ENCODE measurements around the gene CLEC4D. TPM values are rescaled to one million over a fixed set of nuclear protein-coding genes. Genes with fewer than 3 reads are reported as not detected.
"Not testable (repeated sequence)": the region's sequence is repeated elsewhere in the genome, so short reads cannot be mapped to it uniquely, and the experiment has no call there.

CLEC4D gene
- not detected for polyA plus RNA-seq

DNA sequence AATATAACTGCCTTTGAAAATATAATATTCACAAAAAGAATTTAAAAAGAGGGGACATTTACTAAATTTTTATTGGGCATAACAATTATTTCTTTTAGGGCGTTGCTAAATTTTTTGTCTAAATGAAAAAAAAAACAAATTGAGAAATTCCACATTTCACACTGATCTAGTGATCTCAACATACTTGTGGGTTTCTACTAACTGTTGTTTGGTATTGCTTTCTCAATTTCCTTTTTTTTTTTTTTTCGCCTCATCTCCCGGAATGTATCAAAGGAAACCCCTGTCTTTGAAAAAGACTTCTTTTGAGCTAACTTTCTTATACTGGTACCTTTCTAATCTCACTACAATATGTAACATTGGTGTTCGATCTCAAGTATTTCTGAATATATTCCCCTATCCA is at the start of gene CLEC4D:
CLEC4D (plus strand) TSS at position 248 of the 400 bp plus-strand sequence. CDS start 230 bp downstream, outside the sequence.
- Mint-ChIP-seq H3K4me1 (peaks cover 10 to 17% (median 11%) of the 10 kb centered on the region in 3 donors), H3K9me3 (no peaks in the 10 kb centered on the region), H3K4me3 (no peak within 1 kb of the TSS), H3K27me3 (peaks cover 25% of the 10 kb centered on the region), H3K27ac (no peak within 1 kb of the TSS), H3K36me3 (no peaks in the 10 kb centered on the region)

- H3K9me3 Mint-ChIP-seq = peaks cover 3 to 8% (median 3%) of the 10 kb centered on the region in 3 donors
- H3K36me3 Mint-ChIP-seq = no peaks in the 10 kb centered on the region
- H3K4me1 Mint-ChIP-seq = no peaks in the 10 kb centered on the region
- no peak overlapping the region for H3K4me3 Mint-ChIP-seq
- no peak overlapping the region for H3K27ac Mint-ChIP-seq
- no peaks in the 10 kb centered on the region for H3K27me3 Mint-ChIP-seq
Measured at GRCh38 chr12:8465301-8465996, 47.9 kb upstream of the CLEC4D start.

DNA sequence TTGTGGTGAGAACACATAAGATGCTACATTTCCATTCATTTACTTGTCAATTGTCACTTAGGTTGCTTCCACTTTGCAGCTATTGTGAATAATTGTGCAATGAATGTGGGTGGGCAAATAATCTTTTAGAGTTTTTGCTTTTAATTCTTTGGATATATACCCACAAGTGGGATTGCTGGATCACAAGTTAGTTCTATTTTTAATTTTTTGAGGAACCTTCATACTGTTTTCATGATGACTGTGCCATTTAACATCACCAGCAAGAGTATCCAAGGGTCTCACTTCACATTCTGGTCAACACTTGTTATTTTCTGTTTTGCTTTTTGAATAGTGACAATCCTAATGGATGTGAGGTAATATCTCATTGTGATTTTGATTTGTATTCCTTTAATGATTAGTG is 47.1 kb upstream of the CLEC4D start:
- Mint-ChIP-seq H3K27me3 (no peaks in the 10 kb centered on the region), H3K27ac (no peak overlapping the region), H3K36me3 (no peaks in the 10 kb centered on the region), H3K4me3 (no peak overlapping the region), H3K4me1 (no peaks in the 10 kb centered on the region), H3K9me3 (peaks cover 3 to 8% (median 3%) of the 10 kb centered on the region in 3 donors)

DNA sequence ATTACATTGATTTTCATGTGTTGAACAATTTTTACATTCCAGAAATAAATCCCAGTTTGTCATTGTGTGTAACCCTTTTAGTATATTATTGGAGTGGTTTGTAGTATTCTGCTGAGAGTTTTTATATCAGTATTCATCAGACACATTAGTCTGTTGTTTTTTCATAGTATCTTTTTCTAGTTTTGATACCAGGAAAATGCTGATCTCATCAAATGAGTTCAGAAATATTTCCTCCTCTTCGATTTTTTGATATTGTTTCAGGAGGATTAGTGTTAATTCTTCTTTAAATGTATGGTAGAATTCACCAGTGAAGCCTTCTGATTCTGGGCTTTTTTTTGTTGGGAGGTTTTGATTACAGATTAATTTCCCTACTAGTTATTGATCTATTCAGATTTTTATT is 42.2 kb upstream of the CLEC4D start:
- Mint-ChIP-seq H3K9me3 (peaks cover 3 to 8% (median 3%) of the 10 kb centered on the region in 3 donors), H3K4me1 (no peaks in the 10 kb centered on the region), H3K36me3 (no peaks in the 10 kb centered on the region), H3K27ac (no peak overlapping the region), H3K4me3 (no peak overlapping the region), H3K27me3 (peaks cover 3% of the 10 kb centered on the region)

GRCh38 chr12:8475508-8476203 is 37.6 kb upstream of the CLEC4D start:
- H3K27me3 Mint-ChIP-seq = peaks cover 5% of the 10 kb centered on the region
- no peaks in the 10 kb centered on the region for H3K36me3 Mint-ChIP-seq
- no peaks in the 10 kb centered on the region for H3K9me3 Mint-ChIP-seq
- no peak overlapping the region for H3K27ac Mint-ChIP-seq
- no peaks in the 10 kb centered on the region for H3K4me1 Mint-ChIP-seq
- no peak overlapping the region for H3K4me3 Mint-ChIP-seq

GRCh38 chr12:8482571-8483061 is 30.7 kb upstream of the CLEC4D start:
- Mint-ChIP-seq H3K36me3 (no peaks in the 10 kb centered on the region), H3K9me3 (peaks cover 0 to 9% (median 4%) of the 10 kb centered on the region in 3 donors), H3K27me3 (peaks cover 12% of the 10 kb centered on the region), H3K4me1 (no peaks in the 10 kb centered on the region), H3K27ac (no peak overlapping the region), H3K4me3 (no peak overlapping the region)

- Mint-ChIP-seq H3K4me3 (no peak overlapping the region), H3K36me3 (no peaks in the 10 kb centered on the region), H3K9me3 (peaks cover 0 to 10% (median 5%) of the 10 kb centered on the region in 3 donors), H3K27me3 (peaks cover 12% of the 10 kb centered on the region), H3K27ac (no peak overlapping the region), H3K4me1 (no peaks in the 10 kb centered on the region)
Measured at GRCh38 chr12:8483079-8483478, 30.2 kb upstream of the CLEC4D start.

DNA sequence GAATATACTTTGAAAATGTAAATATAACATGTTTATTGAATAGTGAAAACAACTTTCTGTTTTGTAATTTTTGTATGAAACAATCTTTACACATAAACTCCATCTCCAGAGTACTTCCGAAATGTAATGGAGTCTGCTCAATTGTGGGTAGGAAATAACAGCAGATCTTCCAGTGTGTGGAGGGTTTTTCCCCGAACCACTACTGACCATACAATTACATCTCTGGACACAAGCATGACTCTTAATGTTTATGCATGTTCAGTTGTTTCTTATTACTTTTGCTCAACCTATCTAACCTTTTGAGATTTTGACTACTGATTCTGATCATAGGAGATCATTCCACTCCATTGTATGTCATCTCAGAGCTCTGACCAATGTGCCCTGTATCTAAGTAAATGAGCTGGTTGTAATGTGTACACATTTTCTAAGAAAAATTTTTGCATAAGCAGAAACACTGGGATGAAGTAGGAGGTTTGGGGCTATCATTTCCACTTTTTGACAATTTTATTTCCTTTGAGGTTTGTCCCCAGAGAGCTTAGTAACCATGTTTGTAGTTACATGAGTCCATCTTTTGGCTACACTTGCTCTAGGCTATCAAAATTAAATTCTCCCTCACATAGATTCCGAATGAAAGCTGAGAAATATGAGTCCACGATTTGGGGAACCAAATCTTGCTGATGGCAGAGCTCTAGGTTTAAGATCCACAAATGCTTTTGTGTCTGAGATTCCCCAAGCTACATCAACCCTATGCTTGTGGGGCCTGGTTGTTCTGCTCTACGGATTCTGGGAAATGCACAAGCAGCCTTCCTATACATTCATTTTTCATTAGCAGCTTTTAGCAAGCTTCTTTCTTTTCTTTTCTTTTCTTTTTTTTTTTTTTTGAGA is 21.4 kb upstream of the CLEC4D start:
- Mint-ChIP-seq H3K27me3 (peaks cover 10% of the 10 kb centered on the region), H3K27ac (no peak overlapping the region), H3K9me3 (peaks cover 0 to 7% (median 3%) of the 10 kb centered on the region in 3 donors), H3K4me1 (peaks cover 6 to 8% (median 7%) of the 10 kb centered on the region in 3 donors), H3K4me3 (no peak overlapping the region), H3K36me3 (no peaks in the 10 kb centered on the region)

GRCh38 chr12:8493084-8493483 is 20.2 kb upstream of the CLEC4D start:
- Mint-ChIP-seq H3K36me3 (no peaks in the 10 kb centered on the region), H3K4me3 (no peak overlapping the region), H3K27me3 (peaks cover 8% of the 10 kb centered on the region), H3K4me1 (peaks cover 6 to 8% (median 7%) of the 10 kb centered on the region in 3 donors), H3K27ac (no peak overlapping the region), H3K9me3 (peaks cover 0 to 3% (median 0%) of the 10 kb centered on the region in 3 donors)

- H3K27ac Mint-ChIP-seq, H3K4me3 Mint-ChIP-seq, H3K4me1 Mint-ChIP-seq, H3K36me3 Mint-ChIP-seq, H3K9me3 Mint-ChIP-seq: not testable (repeated sequence)
- H3K27me3 Mint-ChIP-seq = peaks cover 10% of the 10 kb centered on the region
Measured at GRCh38 chr12:8495671-8496070, 17.6 kb upstream of the CLEC4D start.

DNA sequence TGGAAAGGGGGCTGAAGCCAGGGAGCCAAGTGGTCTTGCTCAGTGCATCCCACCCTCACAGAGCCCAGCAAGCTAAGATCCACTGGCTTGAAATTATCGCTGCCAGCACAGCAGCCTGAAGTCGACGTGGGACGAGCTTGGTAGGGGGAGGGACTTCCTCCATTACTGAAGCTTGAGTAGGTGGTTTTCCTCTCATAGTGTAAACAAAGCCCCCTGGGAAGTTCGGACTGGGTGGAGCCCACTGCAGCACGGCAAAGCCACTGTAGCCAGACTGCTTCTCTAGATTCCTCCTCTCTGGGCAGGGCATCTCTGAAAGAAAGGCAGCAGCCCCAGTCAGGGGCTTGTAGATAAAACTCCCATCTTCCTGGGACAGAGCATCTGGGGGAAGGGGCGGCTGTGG is 17.2 kb upstream of the CLEC4D start:
- not testable (repeated sequence) for H3K4me3 Mint-ChIP-seq, H3K4me1 Mint-ChIP-seq, H3K27ac Mint-ChIP-seq, H3K36me3 Mint-ChIP-seq, H3K9me3 Mint-ChIP-seq
- peaks cover 10% of the 10 kb centered on the region for H3K27me3 Mint-ChIP-seq

- no peak overlapping the region for H3K4me3 Mint-ChIP-seq
- no peaks in the 10 kb centered on the region for H3K9me3 Mint-ChIP-seq
- no peak overlapping the region for H3K27ac Mint-ChIP-seq
- H3K4me1 Mint-ChIP-seq = peaks cover 5 to 6% (median 5%) of the 10 kb centered on the region in 3 donors
- H3K36me3 Mint-ChIP-seq = no peaks in the 10 kb centered on the region
- peaks cover 12% of the 10 kb centered on the region for H3K27me3 Mint-ChIP-seq
Measured at GRCh38 chr12:8499616-8500015, 13.7 kb upstream of the CLEC4D start.

- H3K27me3 Mint-ChIP-seq = peaks cover 10% of the 10 kb centered on the region
- H3K4me3 Mint-ChIP-seq = no peak overlapping the region
- H3K9me3 Mint-ChIP-seq = no peaks in the 10 kb centered on the region
- no peak overlapping the region for H3K27ac Mint-ChIP-seq
- H3K36me3 Mint-ChIP-seq = no peaks in the 10 kb centered on the region
- peaks cover 5 to 6% (median 5%) of the 10 kb centered on the region in 3 donors for H3K4me1 Mint-ChIP-seq
Measured at GRCh38 chr12:8501720-8502119, 11.6 kb upstream of the CLEC4D start.

- no peak overlapping the region for H3K27ac Mint-ChIP-seq
- H3K4me3 Mint-ChIP-seq = no peak overlapping the region
- peaks cover 11 to 12% (median 11%) of the 10 kb centered on the region in 3 donors for H3K4me1 Mint-ChIP-seq
- no peaks in the 10 kb centered on the region for H3K36me3 Mint-ChIP-seq
- peaks cover 10% of the 10 kb centered on the region for H3K27me3 Mint-ChIP-seq
- no peaks in the 10 kb centered on the region for H3K9me3 Mint-ChIP-seq
Measured at GRCh38 chr12:8504351-8504750, 9.0 kb upstream of the CLEC4D start.

- Mint-ChIP-seq H3K4me1 (peaks cover 10 to 17% (median 11%) of the 10 kb centered on the region in 3 donors), H3K27me3 (peaks cover 18% of the 10 kb centered on the region), H3K36me3 (no peaks in the 10 kb centered on the region), H3K9me3 (no peaks in the 10 kb centered on the region), H3K4me3 (no peak overlapping the region), H3K27ac (no peak overlapping the region)
Measured at GRCh38 chr12:8507596-8507995, 5.7 kb upstream of the CLEC4D start.
